Measurements from ENCODE around the gene POT1. TPM values are rescaled to one million over a fixed set of nuclear protein-coding genes. Genes with fewer than 3 reads are reported as not detected.

POT1 gene
- 10 to 100 TPM; 20.6 to 33.7 TPM for total RNA-seq

DNA sequence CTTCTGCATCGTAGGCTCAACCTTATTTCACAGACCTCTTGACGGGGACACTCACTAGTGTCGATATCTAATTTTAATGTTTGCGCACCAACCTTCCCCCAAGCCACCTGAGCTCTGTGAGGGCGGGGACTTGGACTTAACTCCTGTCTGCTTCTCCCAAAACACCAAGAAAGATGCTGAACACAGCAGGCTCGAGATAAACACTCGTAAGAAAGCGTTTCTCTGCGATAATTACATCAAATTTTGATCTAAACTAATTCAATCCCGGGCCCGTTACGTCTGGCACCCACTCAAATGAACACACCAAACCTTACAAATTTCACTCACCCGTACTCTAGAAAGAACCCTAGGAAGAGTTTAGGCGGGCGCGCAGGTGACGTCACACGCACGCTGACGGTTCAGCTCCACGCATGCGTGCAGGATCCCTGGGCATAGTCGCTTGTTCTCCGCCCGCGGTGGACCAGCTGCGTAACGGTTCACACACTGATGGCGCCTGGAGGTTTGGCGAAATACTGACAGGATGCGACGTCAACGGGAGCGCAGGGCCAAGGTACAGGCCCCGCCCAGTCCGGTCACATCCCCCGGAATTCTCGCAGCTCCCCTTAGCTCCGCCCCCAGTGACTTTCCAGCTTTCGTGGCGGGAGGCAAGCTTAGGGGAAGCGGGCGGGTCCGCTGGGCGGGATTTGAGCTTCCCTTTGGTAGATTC, at the start of gene POT1:
Gene POT1, minus strand, starts transcription at position 359 of the 706 bp plus-strand sequence. CDS start 32,652 bp downstream, outside the sequence.

Other genes with a start within 250 kb of the POT1 start
- 1 to 10 TPM; 2.3 to 3.1 TPM for gene GPR37, start 164.0 kb downstream of the POT1 start, total RNA-seq